Midbrain (tissue), 1 donor: ENCODE data around the gene COBLL1.
"Not testable (repeated sequence)": the region's sequence is repeated elsewhere in the genome, so short reads cannot be mapped to it uniquely, and the experiment has no call there.

Experiments used
- DNase-seq: peaks from one replicate; lab custom pipeline; 2025; lab: John Stamatoyannopoulos, UW

Gene COBLL1, protein sequence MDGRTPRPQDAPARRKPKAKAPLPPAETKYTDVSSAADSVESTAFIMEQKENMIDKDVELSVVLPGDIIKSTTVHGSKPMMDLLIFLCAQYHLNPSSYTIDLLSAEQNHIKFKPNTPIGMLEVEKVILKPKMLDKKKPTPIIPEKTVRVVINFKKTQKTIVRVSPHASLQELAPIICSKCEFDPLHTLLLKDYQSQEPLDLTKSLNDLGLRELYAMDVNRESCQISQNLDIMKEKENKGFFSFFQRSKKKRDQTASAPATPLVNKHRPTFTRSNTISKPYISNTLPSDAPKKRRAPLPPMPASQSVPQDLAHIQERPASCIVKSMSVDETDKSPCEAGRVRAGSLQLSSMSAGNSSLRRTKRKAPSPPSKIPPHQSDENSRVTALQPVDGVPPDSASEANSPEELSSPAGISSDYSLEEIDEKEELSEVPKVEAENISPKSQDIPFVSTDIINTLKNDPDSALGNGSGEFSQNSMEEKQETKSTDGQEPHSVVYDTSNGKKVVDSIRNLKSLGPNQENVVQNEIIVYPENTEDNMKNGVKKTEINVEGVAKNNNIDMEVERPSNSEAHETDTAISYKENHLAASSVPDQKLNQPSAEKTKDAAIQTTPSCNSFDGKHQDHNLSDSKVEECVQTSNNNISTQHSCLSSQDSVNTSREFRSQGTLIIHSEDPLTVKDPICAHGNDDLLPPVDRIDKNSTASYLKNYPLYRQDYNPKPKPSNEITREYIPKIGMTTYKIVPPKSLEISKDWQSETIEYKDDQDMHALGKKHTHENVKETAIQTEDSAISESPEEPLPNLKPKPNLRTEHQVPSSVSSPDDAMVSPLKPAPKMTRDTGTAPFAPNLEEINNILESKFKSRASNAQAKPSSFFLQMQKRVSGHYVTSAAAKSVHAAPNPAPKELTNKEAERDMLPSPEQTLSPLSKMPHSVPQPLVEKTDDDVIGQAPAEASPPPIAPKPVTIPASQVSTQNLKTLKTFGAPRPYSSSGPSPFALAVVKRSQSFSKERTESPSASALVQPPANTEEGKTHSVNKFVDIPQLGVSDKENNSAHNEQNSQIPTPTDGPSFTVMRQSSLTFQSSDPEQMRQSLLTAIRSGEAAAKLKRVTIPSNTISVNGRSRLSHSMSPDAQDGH

DNA sequence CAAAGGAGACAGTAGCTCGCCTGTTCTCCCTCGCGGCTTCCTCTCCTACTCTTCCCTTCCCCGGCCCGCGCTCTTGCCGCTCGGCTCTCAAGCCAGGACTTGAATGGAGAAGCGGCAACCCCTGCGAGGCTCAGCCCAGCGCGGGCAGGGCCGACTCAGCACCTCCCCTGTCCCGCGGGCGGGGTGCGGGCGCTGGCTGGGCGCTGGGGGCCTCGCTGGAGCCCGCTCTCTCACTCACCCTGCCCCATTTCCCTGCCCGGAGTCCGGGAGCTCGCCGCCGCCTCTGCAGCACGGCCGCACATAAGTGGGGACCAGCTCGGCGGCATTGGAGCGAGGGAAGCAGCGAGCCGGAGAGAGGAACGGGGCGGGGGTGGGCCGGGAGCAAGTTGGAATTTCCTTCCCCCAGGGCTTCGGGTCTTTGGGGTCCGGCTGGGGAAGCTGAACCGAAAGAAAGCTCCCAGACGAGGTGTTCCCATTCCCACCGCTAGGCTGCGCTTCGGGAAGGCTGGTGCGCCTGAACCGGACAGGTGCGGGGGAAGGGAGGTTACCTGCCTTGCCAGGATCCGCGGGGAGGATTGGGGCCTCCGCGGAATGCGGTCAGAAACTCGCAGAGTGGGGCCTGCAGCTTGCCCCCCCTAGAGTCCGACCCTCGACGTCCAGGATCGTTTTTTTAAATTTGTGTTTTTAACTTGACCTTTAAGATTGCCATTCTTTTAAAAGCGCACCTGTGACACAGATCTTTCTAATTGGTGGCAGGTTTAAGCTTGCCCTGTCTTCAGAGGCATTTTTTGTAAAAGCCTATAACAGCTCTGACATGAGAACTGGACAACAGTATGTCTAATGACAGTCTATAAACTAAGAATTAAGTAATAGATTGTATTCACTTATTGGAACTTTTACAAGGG is at the start of gene COBLL1:
TSS of gene COBLL1 (minus strand) at position 105 of the 905 bp plus-strand sequence. CDS start 627 bp downstream, outside the sequence.
- peak; percentile 30 for DNase-seq

GRCh38 chr2:164890544-164890943 is 48.9 kb upstream of the COBLL1 start:
- no peak for DNase-seq

- no peak for DNase-seq
These were observed 47.0 kb upstream of the COBLL1 start for GRCh38 chr2:164888592-164888991.

GRCh38 chr2:164887434-164888144 is 46.0 kb upstream of the COBLL1 start:
- DNase-seq: no peak

- DNase-seq: no peak
These were observed 40.7 kb upstream of the COBLL1 start for GRCh38 chr2:164882276-164882675.

DNA sequence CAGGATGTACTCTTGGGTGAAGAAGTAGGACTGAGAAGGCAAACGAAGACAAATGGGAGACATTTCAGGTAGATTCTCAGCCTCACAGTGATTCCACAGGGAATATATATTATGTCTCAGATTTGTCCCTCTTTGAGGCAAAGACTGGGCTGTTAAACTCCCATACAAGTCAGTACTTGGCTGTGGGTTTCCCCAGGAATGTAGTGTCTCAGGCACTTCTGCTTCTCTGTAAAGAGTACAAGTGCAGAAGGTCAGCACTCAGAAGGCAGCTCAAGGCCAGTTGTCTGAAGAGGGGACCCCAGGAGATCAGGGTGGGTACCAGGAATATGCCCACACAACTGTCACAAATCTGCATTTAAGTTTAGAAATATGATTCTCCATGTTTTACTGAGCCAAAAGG is 39.9 kb upstream of the COBLL1 start:
- no peak for DNase-seq

DNA sequence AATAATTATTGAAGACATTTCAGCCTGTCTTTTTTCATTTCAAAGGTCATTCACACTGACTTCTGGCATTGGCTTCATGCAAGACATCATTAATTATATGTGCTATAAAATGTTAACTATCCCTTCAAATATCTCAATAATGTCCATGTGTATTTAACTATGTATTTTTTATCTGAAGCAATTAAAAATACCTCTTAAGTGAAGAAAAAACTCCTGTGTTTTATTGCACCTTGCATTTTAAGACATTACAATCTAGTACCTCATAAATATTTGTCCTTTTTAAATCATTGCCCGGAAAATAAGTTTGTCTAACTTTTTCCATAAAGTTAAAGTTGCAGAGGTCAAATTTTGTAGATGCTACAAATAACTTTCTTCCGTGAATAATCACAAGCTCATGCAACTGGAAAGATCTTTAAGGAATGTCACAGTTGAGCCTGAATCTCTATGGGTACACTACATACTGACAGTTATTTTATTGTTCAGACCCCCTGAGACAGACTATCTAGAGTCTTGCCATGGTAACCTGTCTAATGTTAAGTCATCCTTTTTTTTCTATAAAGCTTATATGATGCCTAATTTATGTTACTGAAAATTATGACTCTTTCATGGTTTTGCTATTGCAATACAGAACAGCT is 38.4 kb upstream of the COBLL1 start:
- DNase-seq: no peak

DNA sequence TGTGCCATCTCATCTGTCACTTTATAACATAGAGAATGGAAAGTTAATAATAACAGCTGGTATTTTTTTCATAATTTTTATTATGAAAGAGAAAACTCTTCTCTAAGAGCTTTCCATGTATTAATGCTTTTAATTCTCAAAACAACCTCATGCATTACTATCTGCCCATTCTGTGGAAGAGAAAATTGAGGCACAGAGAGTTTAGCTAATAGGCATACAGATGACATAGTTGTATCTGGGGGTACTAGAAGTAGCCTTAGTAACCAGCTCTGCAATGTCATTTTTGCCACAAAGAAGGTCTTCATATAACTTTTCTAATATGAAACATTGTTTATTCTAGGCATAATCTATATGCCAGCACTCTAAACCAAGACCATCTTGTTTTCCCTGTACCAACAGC is 36.3 kb upstream of the COBLL1 start:
- DNase-seq: no peak

- no peak for DNase-seq
These were observed 35.5 kb upstream of the COBLL1 start for GRCh38 chr2:164877169-164877568.

GRCh38 chr2:164875334-164876205 is 33.9 kb upstream of the COBLL1 start:
- DNase-seq: no peak

DNA sequence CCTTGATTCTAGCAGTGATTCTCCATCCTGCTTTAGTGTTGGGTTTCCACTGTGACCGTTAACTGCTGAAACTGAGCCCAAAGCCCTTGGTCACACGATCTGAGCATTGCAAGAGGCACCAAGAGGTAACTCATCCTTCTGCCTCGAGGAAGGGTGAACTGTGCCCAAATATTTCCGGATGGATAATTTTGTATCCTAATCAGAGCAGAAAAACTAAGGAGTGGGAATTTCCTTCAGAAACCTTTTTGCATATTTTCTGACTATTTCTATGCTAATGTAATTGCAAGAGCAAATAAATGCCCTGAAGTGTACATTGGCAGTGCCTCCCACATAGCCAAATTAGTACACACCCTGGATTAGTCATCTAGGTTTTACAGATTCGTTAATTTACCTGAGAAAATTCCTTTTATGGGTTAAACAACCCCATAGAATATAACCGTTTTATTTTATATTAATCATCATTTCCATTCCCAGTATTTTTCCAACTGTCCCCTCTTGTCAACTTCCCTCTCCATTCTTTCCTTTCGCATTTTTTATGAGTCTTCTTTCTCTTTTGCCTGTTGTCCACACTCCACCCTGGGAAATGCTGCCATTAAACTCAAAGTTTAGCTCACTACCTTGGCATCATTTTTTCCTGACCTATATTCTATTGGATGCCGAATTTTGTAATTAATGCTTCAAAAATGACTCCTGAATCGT is 31.7 kb upstream of the COBLL1 start:
- DNase-seq: no peak

DNA sequence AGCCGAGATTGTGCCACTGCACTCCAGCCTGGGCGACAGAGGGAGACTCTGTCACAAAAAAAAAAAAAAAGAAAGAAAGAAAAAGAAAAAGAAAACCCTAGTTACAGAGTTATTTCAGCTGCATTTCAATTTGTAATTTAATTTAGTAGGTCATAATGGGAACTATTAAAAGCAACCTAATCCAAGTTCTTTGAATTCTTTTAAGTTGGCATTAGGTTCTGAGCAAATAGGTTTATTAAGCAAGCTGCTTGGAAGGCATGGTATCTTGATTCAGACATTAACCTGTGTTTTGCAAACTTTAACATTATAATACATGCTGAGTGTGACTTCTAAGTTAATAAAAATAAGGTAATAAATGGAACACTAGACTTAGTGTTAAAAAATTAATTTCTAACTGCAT is 29.8 kb upstream of the COBLL1 start:
- no peak for DNase-seq

- DNase-seq: no peak
These were observed 27.8 kb upstream of the COBLL1 start for GRCh38 chr2:164869420-164869772.

DNA sequence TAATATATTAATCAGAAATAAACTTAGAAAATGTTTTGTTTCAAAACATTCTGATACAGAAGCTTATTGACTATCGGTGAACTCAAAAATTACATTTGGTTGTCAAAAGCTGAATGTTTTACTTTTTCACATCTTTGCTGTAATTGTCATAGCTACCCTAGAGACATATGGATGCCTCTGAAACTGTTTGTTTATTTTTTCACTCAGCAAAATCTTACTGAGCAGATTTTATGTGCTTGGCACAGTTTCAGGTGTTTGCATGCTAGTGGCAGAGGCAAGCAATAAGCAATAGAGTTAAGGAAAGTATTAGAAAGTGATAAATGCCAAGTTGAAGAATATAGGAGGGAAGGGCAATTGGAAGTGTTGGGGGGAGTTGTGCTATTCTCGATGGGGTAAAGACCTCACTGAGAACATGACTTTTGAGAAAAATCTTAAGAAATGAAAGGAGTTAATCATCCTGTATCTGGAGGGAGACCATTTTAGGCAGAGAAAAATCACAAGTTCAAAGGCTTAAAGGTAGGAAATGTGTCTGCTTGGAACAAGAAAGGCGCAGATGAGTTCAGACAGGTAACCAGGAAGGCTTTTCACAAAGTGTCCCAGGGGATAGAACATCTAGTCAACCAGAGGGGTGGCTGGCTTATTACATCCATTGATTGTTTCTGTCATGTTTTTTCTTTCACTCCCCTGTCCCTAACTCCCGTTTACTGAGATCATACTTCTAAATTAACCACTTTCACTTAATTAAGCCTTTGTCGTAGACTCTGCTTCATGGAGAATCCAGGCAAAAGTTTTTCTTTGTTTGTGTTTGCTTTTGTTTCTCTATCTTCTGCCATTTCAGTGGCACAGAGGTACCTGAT is 27.2 kb upstream of the COBLL1 start:
- no peak for DNase-seq

GRCh38 chr2:164867779-164868397 is 26.3 kb upstream of the COBLL1 start:
- DNase-seq: no peak

- DNase-seq: not testable (repeated sequence)
These were observed 24.8 kb upstream of the COBLL1 start for GRCh38 chr2:164866381-164866780.

DNA sequence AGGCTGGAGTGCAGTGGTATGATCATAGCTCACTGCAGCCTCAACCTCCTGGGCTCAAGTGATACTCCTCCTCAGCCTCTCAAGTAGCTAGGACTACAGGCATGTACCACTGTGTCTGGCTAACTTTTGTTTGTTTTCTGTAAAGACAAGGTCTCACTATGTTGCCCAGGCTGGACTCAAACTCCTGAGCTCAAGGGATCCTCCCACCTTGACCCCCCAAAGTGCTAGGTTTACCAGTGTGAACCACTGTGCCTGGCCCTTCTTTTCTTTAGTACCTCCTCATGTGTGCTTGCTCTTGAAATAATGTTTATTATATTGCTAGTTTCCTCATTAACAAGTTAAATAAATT is 19.0 kb upstream of the COBLL1 start:
- DNase-seq: no peak
